C4-2B (cell line): ENCODE measurements around the gene DCDC2C.
"Not testable (repeated sequence)": the region's sequence is repeated elsewhere in the genome, so short reads cannot be mapped to it uniquely, and the experiment has no call there.

ENCODE experiments used
- CTCF ChIP-seq: fragments of 450-650 bp; conservative IDR thresholded peaks from 2 replicates; pipeline ENCODE4 v1.5.1; 2017; ENCODE audit warnings: mild to moderate bottlenecking
- ZFX ChIP-seq: fragments of 450-650 bp; IDR thresholded peaks from 2 replicates; pipeline ENCODE4 v1.6.1; 2017

DNA sequence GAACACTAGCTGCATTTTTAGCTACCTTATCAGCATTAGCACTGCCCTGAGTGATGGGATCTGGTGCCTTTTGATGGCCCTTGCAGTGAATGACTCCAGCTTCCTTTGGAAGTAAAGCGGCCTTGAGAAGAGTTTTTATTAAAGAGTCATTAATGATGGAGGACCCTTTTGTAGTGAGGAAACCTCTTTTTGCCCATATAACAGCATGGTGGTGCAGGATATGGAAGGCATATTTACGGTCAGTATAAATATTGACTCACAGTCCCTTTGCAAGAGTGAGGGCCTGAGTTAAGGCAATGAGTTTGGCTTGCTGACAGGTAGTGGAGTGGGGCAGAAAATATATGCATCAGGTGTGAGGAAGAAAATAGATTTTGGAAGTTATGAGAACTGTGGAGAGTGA lies 113.8 kb downstream of the DCDC2C start:
- TF ChIP-seq CTCF, ZFX: not testable (repeated sequence)
